NCI-H748 (cell line): ENCODE results near the gene CMTM4.
"Not testable (repeated sequence)": the region's sequence is repeated elsewhere in the genome, so short reads cannot be mapped to it uniquely, and the experiment has no call there.

Experiments
- DNase-seq: peaks from one replicate; lab custom pipeline; 2025; ENCODE audit not compliant: unreplicated experiment; lab: John Stamatoyannopoulos, UW

CMTM4 gene

GRCh38 chr16:66649167-66649566 lies 47.4 kb downstream of the CMTM4 start:
- DNase-seq = no peak

DNA sequence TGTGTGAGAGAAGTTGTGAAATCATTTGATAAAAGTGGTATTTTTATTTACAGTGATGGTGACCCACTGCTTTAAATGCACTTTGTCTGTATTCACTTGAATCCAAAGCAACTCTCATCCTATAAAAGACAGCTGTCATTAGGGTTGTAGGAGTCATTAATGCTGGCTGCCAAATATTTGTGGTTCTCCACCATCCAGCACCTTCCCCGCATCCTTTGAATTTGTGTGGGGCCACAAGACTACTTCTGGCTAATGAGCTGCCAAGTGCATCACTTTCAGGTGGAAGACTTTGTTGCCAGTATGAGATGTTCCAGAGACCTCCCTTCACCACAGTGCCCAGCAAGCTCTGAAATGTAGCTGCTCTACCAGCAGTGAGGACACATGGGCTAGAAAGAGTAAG lies 48.7 kb downstream of the CMTM4 start:
- no peak for DNase-seq

DNA sequence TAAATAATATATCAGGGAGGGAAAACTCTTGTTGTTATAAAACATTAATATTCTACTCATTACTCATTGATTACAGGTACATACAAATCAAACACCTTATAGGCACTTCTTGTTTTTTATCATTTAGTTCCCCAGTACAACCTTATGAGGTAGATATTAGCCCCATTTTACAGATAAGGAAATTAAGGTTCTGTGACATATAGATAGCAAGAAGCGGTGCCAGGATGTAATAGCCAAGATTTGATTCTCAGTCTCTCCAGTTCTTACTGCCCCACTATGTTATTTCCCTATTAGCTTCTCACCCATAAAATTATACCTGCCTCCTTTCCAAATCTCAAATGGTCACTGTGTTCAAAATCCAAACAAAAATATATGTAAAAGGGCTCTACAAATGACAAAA lies 55.2 kb downstream of the CMTM4 start:
- DNase-seq = no peak

DNA sequence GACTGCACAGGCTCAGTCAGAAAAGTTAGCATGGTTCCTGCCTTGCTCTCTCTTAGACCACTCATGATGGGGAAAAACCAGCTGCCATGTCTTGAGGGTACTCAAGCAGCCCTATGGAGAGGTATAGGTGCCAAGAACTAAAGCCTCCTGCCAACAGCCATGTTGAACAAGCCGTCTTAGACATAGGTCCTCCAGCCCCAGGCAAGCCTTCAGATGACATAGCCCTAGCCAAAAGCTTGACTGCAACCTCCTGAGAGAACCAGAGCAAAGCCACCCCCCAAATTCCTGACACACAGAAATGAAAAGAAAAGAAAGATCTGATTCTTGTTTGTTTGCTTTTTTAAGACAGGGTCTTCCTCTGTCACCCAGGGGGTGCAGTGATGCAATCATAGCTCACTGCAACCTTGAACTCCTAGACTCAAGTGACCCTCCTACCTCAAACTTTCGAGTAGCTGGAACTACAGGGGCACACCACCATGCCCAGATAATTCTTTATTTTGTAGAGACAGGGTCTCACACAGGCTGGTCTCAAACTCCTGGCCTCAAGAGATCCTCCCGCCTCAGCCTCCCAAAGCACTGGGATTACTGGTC lies 55.7 kb downstream of the CMTM4 start:
- DNase-seq = no peak

GRCh38 chr16:66639091-66639885 lies 57.3 kb downstream of the CMTM4 start:
- DNase-seq = no peak

DNA sequence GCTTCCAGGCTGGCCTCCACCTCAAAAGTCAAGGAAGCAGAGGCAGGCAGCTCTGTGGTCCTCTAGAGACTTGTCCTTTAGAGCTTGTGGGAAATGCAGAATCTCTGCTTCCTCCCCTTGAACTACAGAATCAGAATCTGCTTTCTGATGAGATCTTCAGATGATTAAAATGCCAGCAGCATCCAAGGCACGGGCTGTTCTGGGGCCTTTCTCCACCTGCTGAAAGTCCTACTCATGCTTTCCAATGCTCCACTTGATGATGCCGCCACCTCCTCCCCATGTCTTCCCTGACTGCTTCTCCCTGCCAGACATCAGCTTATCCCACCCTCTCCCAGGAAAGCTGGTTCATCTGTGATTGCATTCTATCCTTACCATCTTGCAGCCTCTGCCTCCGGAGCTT lies 58.7 kb downstream of the CMTM4 start:
- DNase-seq = no peak

GRCh38 chr16:66636199-66636598 lies 60.3 kb downstream of the CMTM4 start:
- DNase-seq = no peak

DNA sequence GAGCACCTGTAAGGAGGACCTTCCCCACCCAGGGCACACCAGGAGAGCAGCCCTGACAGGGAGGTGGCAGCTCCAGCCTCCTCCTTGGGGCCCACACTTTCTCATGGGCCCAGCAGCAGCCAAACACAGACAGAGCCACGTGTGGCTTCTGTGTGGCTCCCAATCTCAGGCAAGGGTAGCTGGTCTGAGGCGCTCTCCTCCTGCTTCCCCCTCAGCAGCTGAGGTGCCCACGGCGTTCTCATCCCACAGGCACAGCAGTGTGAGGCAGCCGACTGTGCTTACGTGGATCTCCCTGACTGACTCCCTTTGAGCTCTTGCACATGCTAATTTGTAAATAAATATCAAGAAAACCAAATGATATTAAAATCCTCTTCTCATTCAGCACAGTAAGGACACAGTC lies 61.1 kb downstream of the CMTM4 start:
- no peak for DNase-seq

DNA sequence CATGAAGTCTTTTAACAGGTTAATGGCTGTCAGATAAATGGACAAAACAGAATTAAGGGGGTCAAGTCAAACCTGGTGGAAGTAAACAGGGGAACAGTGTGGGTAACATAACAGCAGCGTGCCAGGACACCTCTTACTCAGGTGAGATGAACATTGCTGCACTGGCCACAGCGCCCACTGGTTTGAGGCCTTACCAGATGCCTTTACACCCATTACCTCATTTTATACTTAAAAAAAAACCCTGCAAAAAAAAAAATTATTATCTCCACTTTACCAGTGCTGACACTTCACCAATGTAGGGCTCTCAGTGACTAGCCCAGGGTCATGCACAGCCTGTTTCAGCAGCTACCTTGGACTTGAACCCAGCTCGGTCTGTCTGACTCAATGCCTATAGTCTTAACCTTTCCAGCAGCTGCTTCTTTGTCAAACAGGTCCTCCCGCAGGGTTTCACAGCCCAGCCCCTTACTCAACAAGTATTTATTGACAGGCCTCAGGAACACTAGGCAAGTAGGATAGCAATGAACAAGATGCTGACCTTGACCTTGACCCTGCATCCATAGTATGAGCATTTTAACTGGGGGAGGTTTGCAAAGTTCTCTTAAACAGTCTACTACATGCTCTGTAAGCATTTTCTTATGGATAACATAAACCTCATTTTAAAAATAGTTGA lies 61.9 kb downstream of the CMTM4 start:
- no peak for DNase-seq

DNA sequence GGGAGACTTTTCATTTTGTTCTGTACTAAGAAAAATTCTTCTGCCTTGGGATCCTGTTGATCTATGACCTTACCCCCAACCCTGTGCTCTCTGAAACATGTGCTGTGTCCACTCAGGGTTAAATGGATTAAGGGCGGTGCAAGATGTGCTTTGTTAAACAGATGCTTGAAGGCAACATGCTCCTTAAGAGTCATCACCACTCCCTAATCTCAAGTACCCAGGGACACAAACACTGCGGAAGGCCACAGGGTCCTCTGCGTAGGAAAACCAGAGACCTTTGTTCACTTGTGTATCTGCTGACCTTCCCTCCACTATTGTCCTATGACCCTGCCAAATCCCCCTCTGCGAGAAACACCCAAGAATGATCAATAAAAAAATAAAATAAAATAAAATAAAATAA lies 65.0 kb downstream of the CMTM4 start:
- not testable (repeated sequence) for DNase-seq

- DNase-seq = not testable (repeated sequence)
These were observed 65.8 kb downstream of the CMTM4 start for GRCh38 chr16:66630561-66631260.

- DNase-seq = no peak
These were observed 66.7 kb downstream of the CMTM4 start for GRCh38 chr16:66629856-66630255.

- DNase-seq = not testable (repeated sequence)
These were observed 68.7 kb downstream of the CMTM4 start for GRCh38 chr16:66627611-66628378.

GRCh38 chr16:66623755-66624154 lies 72.8 kb downstream of the CMTM4 start:
- no peak for DNase-seq

DNA sequence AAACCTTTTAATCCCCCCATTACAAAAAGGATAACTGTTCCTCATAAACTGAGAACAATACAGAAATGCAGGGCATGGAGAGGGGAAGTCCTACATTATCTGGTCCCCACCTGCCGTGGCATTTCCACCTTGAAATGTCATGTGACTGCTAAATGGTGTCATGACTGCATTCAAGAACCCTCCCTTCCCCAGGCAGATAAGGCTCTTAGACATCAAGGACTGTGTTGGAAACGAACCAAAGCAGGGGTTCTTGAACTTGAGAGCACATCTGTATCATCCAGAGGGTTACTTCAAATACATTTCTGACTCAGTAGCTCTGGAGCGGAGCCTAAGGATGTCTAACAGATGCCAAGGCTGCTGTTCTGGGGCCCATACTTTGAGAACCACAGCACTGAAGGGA lies 73.7 kb downstream of the CMTM4 start:
- DNase-seq = no peak

DNA sequence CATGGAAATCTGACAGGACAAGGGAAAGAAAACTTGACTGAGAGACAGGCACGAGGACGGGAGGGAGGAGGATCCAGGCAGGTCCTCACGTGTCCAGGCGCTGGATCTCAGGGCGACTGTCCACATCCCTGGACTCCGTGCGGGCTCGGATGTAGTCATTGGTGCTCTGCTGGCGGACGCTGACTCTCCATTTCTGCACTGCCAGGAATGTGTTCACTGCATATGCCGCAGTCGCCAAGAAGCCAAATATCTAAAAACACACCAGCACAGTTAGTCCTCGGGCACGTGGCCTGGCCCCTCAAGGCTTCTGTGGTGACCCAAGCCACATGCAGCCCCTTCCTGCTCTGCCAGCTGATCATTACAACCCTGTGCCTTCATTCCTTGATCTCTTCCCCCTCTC lies 74.6 kb downstream of the CMTM4 start:
- DNase-seq = no peak

DNA sequence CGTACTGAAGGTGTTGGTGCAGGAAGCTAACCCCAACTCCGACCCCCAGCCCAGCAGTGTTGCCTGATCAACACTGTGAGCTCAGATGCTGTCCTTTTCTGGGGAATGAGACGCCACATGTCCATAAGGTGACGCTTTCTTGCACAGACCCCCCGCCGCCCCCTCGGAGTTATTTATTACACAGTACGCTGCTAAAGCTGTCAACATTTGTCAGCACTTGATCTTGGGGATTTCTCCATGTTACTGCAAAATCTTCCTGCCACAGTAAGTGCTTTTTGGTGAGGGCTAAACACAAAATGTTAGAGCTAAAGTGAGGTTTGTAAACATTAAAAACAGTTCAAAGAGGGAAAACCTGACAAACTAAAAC lies 76.1 kb downstream of the CMTM4 start:
- DNase-seq = no peak

- no peak for DNase-seq
These were observed 76.8 kb downstream of the CMTM4 start for GRCh38 chr16:66619534-66620428.

DNA sequence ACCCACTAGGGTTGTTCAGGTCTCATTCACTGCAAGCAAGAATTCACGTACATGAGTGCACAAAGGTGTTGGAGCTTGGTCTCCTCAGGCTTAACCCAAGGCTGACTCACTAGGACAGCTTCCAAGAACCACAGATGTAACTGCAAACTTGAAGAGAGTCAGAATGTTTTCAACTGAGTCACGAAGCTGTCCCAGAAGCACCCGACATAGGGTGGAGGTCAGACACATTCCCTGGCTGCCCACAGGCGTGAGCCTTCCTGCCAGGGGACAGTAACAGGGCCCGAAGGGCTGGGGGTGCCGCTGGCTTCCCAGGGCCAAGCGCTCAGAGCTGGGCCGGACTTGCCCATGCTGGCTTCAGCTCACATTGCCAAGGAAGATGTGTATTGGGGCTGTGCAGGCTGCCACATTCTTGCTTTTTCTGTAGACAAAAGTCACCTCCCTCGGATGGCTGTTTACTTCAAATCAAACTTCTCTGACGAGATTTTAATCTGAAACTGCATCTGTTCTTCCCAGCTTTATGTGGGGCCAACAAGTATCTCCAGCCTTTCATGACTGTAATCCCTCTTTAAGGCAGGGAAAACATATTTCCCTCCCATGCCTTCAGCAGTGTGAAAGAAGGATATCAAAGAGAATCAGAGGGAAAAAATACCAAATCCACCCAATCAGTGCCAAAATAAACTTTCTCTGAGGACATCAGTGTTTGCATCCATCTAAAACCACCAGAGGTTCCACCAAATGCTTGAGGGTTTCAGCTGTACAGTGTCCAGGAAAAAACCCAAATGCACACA lies 77.8 kb downstream of the CMTM4 start:
- DNase-seq = no peak
